Amygdala (tissue), 56 donors: Measurements from ENCODE around the gene PRKCI.
"Not testable (repeated sequence)": the region's sequence is repeated elsewhere in the genome, so short reads cannot be mapped to it uniquely, and the experiment has no call there.

Source experiments
- DNase-seq, 56 donors: peaks; one replicate each; lab custom pipeline; 2025; lab: John Stamatoyannopoulos, UW

The PRKCI gene

DNA sequence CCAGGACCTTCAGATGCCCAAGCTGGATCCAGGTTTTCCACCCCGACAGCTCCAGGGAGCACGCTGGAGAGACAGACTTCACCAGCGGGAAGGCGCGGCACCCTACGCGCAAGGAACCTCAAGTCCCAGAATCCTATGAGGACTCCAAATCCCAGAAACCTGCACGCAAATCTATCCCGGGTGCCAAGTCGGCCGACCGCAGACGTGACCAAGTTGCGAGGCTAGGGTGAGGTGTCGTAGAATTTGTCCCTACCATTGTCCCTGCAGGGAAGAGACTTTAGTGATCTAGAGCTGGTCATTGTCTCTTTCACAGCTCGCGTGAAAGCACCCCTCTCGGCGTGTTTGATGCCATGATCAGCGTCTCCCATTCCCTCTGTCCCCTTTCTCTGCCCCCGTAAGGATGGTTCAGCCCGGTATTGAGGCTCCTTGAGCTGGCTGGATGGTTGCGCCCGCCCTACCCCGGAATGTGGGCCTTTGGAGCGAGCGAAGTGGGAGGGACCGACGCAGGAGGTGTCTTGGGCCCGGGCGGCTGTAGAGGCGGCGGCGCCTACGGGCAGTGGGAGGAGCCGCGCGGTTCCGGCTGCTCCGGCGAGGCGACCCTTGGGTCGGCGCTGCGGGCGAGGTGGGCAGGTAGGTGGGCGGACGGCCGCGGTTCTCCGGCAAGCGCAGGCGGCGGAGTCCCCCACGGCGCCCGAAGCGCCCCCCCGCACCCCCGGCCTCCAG, at the start of gene PRKCI:
Gene PRKCI, plus strand, starts transcription at position 501 of the 723 bp plus-strand sequence. CDS start 246 bp downstream, outside the sequence.
- DNase-seq = peak; percentile 61 to 99 (median 91)

DNA sequence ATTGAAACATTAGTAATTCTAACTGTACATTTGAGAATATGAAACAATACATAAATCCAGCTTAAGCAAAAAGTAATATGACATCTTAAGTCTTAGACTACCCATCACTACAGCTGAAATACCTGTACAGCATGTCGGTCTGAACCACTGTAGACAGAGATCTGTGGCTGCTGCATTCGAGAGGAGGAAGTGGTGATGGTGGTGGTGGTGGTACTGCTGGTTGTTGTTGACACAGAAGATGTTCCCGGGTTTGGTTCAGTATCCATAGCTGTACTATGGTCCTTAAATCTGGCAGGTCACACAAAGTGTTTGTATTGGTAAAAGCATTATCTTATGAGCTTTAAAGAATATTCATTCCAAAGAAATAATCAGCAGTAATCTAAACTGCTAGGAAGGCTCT, 43.6 kb upstream of the PRKCI start:
- no peak for DNase-seq

DNA sequence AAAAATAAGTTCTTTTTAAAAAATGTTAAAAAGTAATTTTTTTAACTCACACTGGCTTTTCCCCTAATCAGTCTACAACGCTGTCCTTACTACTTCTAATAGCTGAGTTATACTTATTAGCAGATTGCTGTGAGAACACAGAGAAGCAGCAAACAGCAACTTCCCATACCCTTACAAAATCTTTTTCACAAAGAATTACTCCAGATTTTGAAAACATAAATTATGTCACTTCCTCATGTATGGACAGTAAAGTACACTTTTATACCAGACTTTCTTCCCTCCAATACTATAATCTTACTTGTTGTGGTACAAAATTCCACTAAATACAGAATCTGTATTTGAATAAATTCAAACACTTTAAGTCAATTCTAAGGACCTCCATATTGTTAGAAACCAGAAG, 42.8 kb upstream of the PRKCI start:
- DNase-seq = no peak

DNA sequence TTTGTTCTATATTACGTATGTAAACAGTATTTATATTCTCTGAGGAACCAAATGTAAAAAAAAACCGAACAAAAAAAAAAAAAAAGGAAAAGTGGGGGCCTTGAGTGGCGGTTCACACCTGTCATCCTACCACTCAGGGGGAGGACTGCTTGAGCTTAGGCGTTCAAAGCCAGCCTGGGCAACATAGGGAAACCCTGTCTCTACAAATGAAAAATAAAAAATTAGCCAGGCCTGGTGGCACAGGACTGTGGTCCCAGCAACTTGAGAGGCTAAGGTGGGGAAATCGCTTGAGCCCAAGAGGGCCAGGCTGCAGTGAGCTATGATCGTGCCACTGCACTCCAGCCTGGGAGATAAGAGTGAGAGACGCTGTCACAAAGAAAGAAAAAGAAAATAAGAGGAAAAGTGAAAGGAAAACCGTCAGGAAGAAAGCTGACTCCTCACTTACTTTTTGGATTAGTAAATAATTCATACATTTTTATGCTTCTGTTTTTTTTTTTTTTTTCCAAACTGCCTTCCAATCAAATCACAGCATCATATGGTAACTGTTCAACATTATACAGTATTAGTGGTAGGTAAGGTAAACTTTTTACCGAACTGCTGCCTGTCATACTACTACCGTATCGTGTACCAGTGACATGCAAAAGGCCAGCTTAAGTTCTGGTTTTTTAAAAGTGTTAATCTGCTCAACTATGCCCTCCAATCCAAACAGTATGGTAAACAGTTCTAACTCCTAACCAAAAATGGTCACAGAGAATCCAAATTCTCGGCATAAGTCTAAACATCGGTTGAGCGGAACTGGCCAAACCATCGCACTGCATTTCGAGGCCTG, 41.9 kb upstream of the PRKCI start:
- DNase-seq = no peak

DNA sequence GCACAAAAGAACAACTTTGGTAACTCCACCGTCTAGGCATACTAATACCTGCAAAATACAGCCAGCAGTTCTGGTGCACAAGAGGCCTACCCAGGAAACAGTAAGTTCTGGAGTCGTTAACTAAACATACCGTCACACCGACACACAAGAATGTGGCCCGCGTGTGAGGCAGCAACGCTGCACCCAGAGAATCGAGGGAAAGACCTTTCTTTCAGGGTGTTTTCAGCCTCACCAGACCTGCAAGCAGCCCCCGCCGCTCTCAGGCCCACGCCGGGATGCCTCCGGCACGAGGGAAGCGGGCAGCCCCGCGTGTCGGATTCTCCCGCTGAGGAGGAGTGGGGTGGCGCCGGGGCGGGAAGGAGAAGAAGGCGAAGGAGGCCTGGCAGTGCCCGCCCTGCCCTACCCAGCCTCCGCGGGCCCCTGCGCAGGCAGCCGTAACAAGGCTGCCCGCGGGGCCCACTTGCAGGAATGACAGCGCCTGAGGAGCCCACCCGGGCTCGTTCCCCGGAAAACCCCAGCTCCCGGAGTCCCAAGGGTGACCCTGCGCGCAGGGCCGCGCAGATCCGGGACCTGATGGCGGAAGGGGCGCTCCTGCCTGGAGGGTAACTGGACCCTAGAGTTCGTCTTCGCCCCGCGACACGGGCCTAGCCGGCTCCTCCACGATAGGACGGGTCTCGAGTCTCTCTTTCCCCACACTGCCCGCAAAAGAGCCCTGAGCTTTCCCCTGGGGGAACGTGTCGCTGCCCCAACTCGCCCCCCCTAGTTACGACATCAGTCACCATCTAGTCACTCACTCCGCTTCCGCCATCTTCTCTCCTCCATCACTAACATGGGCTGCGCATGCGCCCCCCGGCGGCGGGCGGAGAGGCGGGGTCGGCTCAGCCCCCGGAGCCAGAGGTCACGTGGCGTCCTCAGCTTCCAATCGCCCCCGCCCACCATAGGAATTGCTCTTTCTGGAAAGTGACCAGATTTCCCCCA, 41.0 kb upstream of the PRKCI start, which contains the start of gene PHC3:
Gene PHC3, minus strand, starts transcription at position 826 of the 978 bp plus-strand sequence. Its CDS starts 18 bp downstream, at position 808.
- DNase-seq = peak; percentile 64 to 94 (median 87)

DNA sequence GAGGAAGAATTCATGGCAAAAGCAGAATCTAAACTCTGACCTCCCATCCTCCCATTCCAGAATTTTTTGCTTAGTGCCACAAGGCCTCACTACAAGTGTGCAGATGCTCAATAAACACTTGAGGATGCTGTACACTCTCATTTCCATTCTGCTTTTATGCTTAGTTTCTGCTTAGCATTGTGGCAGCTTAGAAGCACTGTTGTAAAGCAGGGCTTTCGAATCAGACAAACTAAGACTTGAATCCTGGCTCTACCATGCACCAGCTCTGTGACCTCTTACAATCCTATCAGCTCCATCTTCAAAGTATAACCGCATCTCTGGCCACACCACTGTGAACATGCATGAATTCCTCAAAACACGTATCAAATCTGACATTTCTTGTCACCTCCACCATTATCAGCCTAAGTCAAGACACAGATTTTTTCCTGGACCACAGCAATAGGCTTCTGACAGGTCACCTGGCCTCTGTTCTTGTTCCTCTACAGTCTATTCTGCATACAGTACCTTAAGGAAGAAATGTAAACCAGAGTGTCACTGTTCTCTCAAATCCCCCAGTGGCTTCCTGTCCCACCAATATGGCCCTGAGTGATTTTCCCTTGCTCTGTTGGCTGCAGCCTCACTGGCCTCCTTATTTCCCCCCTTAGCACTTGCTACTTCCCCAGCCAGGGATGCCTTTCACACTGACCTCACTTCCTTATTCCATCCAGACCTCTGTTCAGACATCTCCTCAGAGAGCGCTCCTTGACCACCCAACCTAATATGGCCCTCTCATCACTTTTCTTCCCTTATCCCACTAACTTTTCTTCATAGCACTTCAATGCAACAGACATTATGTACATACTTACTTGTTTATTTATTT, 32.6 kb upstream of the PRKCI start:
- DNase-seq = peak in 1 of 56 donors; percentile 20

DNA sequence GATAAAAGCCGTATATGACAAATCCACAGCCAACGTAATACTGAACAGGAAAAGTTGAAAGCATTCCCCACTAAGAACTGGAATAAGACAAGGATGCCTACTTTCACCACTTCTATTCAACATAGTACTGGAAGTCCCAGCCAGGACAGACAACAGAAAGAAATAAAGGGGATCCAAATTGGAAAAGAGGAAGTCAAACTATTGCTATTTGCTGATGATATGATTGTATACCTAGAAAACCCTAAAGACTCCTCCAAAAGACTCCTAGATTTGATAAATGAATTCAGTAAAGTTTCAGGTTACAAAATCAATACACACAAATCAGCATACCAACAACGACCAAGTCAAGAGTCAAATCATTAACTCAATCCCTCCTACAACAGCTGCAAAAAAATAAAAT, 26.5 kb upstream of the PRKCI start:
- DNase-seq = not testable (repeated sequence)

DNA sequence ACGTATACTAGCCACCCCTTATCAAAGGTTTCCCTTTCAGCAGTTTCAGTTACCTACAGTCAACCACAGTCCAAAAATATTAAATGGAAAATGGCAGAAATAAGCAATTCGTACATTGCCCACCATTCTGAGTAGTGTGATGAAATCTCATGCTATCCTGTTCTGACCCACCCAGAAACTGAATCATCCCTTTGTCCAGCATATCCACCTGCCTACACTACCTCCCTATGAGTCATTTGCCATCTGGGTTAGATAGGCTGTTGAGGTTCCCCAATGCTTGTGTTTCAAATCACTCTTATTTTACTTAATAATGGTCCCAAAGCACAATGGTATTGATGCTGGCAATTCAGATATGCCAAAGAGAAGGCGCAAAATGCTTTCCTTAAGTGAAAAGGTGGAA, 25.4 kb upstream of the PRKCI start:
- DNase-seq = no peak

DNA sequence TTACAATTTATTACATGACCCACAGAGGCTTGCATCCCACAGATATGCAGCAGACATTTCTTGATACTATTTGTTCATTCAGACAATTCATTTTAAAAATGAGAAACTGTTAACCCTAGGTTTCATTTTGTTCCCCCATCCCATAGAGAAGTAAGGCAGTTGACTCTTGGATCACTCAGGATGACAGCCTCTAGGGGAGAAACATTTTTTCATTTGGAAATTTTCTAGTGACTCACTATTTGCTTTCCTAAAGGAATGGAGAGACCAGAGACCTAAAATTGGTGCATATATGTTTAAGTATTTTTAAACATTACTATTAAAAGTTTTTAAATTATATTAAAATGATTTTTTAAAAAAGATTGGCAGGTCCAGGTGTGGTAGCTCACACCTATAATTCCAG, 21.2 kb upstream of the PRKCI start:
- no peak for DNase-seq

DNA sequence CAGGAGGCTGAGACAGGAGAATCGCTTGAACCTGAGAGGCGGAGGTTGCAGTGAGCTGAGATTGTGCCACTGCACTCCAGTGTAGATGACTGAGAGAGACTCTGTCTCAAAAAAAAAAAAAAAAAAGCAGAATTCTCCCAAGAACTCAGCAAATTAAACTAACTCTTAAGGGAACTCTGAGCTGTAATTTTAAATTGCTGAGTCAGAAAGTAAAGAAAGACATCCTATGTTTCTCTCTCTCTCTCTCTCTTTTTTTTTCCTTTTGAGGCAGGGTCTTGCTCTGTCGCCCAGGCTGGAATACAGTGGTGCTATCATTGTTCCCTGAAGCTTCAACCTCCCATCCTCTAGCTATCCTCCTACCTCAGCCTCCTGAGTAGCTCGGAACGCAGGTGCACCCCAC, 20.7 kb upstream of the PRKCI start:
- no peak for DNase-seq

DNA sequence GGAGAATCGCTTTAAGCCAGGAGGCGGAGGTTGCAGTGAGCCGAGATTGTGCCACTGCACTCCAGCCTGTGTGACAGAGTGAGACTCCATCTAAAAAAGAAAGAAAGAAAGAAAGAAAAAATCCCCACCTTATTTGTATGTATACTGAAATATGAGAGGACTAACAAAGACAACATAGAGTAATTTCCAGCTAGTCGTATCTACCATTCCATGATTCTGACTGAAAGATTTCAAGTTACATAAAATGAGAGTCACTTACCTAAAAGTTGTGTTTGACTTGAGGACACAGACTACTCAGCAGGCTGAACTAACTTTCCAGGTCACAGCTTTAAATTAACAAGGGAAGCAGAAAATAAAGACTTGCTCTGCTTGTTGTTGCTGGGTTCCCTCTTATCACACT, 18.8 kb upstream of the PRKCI start:
- no peak for DNase-seq

DNA sequence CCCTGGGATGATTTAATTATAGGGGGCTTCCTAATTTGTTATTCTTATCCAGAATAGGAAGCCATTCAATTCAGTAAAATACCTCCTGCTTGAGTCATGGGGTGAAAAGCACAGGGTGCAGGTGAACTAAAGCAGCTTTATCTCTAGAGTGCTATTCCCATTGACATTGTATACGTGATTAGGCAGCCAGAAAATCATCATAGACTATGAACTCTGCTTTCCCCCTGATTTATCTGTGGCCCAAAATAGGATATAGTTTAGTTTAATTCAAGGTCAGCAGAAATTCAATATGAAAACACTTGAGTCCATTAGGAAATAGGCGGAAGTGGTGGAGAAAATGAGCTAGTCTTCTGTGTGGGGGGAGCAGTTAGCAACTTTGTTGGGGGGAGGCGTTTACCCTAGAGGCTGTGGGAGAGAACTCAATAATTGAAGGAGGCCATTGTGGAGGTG, 18.2 kb upstream of the PRKCI start:
- DNase-seq = no peak

DNA sequence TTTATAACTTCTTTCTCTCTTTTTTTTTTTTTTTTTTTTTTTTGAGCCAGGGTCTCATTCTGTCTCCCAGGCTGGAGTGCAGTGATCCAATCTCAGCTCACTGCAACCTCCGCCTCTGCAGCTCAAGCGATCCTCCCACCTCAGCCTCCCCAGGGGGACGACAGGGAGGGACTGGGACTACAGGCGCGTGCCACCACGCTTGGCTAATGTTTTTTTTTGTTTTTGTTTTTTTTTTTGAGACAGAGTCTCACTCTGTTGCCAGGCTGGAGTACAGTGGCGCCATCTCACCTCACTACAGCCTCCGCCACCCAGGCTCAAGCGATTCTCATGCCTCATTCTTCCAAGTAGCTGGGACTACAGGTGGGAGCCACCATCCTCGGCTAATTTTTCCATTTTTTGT, 17.7 kb upstream of the PRKCI start:
- no peak for DNase-seq

DNA sequence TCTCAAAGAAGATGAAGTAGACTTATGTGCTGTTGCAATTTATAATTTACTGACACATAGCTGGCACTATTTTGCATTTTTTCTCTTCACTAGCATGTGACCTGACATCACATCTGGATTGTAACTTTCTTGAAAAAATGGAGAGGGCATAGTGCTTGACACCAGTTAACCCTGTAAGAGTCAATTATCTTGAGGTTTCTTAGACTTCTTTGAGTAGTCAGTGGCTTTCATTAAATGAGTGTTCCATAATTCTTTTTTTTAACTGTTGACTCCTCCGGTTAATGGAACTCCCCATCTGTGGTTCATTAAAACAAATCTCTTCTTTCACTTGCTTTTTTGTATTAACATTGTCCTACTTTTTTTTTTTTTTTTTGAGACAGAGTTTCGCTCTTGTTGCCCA, 16.9 kb upstream of the PRKCI start:
- DNase-seq = no peak

DNA sequence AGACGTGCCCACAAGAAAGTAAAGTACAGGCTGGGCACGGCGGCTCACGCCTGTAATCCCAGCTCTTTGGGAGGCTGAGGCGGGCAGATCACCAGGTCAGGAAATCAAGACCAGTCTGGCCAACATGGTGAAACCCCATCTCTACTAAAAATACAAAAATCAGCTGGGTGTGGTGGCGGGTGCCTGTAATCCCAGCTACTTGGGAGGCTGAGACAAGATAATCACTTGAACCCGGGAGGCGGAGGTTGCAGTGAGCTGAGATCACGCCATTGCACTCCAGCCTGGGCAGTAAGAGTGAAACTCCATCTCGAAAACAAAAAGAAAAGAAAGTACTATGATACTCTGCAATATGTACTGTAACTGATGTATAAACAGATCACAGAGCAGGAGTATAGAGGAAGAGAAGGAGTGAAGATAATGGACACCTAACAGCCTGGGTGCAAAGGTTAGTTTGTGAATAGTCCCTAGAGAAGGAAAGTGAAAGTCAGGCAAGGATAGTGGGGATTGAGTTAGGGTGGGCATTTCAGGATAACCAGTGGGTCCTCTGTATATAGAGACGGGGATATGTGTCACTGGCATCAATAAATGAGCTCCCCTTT, 16.0 kb upstream of the PRKCI start:
- DNase-seq = not testable (repeated sequence)

DNA sequence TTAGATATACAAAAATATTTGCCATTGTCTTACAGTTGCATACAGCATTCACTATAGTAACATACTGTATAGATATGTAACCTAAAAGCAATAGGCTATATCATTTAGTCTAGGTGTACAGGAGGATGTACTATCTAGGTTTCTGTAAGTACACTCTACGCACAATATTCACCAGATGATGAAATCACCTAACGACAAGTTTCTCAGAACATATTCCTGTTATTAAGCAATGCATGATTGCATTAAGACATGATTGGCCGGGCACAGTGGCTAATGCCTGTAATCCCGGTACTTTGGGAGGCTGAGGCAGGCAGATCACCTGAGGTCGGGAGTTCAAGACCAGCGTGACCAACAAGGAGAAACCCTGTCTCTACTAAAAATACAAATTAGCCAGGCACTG, 14.5 kb upstream of the PRKCI start:
- no peak for DNase-seq

DNA sequence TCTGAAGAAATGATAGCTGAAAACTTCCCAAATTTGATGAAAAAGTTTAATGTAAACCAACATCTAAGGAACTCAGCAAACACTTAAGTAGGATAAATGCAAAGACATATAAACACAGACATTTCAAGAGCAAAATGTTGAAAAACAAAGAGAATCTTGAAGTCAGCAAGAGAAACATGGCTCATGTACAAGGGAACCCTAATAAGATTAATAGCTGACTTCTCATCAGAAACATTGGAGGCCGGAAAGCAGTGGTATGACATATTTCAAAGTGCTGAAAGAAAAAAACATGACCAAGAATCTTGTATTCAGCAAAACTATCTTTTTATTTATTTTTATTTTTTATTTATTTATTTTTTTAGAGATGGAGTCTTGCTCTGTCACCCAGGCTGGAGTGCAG, 10.6 kb upstream of the PRKCI start:
- DNase-seq = no peak

DNA sequence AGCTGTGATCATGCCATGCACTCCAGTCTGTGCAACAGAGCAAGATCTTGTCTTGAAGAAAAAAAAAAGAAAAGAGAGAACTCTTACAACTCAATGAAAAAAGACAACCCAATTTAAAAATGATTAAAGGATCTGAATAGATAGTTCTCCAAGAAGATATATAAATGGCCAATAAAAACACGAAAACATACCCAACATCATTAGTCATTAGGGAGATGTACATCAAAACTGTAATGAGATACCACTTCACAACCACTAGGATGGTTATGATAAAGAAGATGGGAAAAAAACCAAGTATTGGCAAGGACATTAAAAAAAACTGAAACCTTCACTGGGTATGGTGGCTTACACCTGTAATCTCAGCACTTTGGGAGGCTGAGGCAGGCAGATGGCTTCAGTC, 2.4 kb upstream of the PRKCI start:
- DNase-seq = no peak

DNA sequence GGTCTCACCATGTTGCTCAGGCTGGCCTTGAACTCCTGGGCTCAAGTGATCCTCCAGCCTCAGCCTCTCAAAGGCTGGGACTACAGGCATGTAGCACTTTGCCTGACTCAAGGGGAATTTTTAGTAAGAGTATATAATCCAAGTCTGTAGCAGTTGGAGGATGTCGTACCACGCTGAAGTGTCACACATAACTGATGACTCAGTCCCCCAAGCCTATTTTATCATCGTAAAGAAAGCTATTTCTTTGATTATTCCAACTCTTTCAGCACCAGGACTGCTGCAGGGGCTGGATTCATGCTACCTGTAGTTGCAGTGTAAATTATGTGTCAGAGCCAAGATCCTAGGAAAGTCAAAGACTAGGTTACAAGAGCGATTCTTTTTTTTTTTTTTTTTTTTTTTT, 1.4 kb upstream of the PRKCI start:
- no peak for DNase-seq
